NCI-H510A (cell line): ENCODE results near the gene MYH2.
"Not testable (repeated sequence)": the region's sequence is repeated elsewhere in the genome, so short reads cannot be mapped to it uniquely, and the experiment has no call there.

Experiments
- DNase-seq: peaks from one replicate; lab custom pipeline; 2025; lab: John Stamatoyannopoulos, UW

Gene MYH2

DNA sequence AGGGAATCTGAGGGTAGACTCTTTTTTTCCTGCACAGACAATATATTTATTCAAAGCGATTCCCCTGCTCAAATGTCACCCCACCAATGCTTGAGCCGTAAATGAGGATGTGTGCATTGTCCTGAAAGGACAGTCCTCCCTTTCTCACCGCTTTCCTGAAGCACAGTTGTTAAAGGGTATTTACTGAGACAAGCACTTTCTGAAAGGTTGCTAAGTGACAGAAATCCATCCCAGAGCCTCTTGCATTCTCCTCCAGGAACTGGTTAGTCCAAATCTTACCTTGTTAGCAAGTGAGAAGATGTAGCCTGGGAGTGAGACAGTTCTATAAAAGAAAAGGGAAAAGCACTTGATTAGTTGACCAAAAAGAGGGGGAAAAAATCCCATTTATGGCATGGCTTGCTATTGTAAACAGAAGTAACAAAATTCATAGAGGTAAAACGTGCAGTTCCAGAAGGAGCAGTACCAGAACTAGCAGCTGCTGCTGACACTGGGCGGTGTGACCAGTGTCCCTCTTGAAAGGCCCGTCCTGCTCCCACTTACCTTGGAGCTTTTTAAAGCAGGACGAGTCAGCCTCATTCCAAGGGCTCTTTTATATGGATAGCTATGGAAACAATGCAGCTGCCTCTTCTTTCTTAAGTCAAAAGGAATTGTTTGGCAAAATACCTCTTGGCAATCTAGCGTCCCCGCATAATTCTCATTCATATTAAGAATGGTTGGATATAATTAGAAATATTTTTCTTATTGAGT, at the start of gene MYH2:
MYH2 (minus strand) TSS at position 563 of the 747 bp plus-strand sequence. CDS start 1,738 bp downstream, outside the sequence.
- no peak for DNase-seq

GRCh38 chr17:10598621-10599020, 49.2 kb upstream of the MYH2 start:
- DNase-seq = no peak

- DNase-seq = no peak
These were observed 40.2 kb upstream of the MYH2 start for GRCh38 chr17:10589553-10590145.

GRCh38 chr17:10585529-10585928, 36.1 kb upstream of the MYH2 start:
- DNase-seq = no peak

GRCh38 chr17:10583834-10584233, 34.4 kb upstream of the MYH2 start:
- no peak for DNase-seq

DNA sequence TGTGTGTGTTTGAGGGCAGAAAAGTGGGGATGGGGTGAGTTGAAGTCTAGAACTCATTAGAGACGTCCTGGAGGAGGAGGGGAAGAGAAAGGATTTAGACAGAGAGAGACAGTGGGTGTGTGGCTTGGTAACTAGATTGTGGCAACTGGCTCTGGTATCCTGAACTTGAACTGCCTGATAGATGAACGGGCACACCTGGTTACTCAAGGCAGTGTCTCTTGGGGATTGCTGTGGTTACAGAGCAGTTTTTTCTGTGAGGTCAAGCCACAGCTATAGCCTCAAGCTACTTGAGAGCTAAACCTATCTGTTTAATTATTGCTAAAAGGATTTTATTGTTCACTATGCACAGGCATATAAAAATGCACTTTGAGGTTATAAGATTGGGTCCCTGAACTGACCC, 29.8 kb upstream of the MYH2 start:
- DNase-seq = no peak

GRCh38 chr17:10574324-10574723, 24.9 kb upstream of the MYH2 start:
- DNase-seq = no peak

DNA sequence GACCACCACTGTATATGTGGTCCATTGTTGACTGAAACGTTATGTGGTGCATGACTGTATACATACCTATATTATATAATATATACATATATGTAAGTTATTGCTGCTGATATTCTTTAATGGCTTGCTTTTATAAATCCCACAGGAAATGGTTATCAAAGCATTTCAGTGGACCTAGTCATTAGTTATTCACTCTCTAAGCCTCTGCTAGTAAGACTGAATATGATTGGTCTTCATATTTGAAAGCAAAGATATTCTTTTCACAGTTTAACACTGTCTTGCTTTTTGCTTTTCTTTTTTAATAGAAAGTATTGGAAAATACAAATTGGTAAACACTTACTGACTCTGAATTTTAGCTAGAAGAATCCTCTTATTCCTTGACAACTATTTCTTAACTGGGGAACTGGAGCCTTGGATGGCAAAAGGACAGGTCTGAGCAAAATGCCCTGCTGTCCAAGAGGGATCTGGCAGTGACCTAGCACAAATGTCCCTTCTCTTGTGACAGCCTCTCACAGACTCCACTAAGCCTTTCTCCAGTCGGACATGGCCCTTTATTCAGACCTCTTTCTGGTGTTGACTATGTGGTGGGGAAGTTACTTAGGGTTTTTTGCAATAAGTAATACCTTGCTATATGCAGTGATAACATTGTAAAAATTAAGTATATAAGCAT, 14.7 kb upstream of the MYH2 start:
- DNase-seq = no peak

- no peak for DNase-seq
These were observed 8.6 kb upstream of the MYH2 start for GRCh38 chr17:10558049-10558448.

GRCh38 chr17:10557422-10557821, 8.0 kb upstream of the MYH2 start:
- no peak for DNase-seq

DNA sequence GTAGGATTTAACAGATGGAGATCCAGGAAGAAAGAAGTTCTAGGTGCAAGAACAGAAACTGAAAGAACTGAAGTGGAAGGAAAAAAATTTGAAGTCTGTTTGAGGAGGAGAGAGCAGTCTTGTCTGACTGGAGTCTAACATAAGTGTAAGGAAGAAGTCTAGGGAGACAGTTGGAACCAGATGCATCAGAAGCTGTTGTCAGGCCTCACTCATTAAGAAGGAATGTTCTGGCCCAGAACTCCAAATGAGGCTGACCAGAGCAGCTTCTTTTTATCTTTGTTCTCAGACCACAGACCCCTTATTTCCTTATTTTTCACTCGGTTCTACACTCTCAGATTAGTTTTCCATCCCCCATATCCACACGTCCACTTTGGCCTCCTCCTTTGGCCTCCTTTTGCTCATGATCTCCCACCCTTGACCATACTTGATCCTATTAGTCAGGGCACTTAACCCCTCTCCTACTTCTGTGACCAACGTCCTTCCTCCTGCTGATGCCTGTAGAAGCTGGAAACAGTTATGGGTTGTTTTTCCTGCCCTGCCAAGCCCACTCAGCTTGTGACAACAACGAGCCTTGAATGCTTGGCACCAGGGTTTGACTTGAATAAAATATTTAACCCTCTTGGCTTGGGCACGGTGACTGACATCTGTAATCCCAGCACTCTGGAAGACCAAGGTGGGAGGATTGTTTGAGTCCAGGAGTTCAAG, 7.0 kb upstream of the MYH2 start:
- no peak for DNase-seq

DNA sequence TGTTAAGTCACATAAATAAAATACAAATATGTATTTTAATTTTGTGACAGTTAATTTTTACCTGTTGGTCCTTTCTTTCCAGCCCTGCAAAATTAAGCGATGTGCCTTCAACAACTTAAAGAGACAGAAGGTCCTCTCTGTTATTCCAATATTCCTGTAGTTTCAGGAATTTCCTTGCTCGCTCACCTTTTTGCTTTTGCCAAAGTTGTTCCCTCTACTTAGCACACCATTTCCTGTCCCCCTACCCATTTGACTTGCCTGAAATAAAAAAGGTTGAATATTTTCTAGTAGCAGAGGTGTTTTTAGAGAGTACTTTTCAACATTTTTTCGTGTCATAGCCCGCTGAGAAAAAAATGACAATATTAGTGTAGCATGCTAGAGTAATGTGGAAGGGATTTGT, 556 bp upstream of the MYH2 start:
- no peak for DNase-seq

- no peak for DNase-seq
These were observed 2.1 kb downstream of the MYH2 start for GRCh38 chr17:10547351-10547750.

GRCh38 chr17:10543486-10543885, 6.0 kb downstream of the MYH2 start:
- DNase-seq = not testable (repeated sequence)

DNA sequence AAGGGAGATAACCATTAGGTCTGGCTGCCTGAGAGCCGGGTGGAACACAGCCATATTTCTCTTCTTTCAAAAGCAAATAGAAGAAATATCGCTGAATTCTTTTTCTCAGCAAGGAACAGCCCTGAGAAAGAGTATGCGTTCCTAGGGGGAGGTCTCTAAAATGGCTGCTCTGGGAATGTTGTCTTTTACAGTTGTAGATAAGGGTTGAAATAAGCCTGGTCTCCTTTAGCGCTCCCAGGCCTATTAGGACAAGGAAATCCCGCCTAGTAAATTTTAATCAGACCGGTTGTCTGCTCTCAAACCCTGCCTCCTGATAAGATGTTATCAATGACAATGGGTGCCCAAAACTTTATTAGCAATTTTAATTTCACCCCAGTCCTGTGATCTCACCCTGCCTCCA, 8.3 kb downstream of the MYH2 start:
- not testable (repeated sequence) for DNase-seq

- no peak for DNase-seq
These were observed 17.4 kb downstream of the MYH2 start for GRCh38 chr17:10532026-10532425.

DNA sequence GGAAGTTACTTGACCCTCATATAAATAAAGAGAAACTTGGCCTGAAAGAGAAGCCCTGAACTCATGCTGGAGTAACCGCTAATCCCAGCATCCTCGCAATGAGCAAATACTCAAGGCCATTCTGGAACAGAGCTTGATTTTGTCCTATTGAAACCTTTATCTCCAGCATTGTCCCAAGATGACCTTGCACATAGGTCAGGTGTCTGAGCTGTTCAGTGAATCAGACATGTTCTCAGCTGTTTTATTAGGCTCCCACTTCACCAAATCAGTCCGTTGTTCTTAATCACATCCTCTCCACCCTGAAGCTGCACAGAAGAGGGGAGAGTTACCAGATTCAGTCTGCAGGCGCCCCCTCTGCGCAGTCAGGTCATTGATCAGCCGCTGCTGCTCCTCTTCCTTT, 22.0 kb downstream of the MYH2 start:
- DNase-seq = no peak

DNA sequence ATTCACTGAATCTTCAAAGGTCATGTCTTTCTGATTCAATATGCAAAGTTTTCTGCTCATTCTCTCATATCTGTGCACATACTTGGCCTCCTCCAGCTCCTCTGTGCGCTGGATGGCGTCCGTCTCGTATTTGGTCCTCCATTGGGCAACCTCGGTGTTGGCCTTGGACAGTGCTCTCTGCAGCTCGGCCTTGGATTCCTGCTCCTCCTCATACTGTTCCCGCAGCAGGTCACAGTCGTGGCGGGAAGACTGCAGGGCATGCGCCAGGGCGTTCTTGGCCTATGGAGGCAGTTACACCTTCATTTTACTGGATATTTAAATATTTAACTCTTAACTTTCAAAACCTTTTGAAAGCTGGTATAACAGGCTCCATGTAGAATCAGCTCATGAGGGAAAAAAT, 22.9 kb downstream of the MYH2 start:
- DNase-seq = no peak

- DNase-seq = no peak
These were observed 26.4 kb downstream of the MYH2 start for GRCh38 chr17:10523064-10523463.

DNA sequence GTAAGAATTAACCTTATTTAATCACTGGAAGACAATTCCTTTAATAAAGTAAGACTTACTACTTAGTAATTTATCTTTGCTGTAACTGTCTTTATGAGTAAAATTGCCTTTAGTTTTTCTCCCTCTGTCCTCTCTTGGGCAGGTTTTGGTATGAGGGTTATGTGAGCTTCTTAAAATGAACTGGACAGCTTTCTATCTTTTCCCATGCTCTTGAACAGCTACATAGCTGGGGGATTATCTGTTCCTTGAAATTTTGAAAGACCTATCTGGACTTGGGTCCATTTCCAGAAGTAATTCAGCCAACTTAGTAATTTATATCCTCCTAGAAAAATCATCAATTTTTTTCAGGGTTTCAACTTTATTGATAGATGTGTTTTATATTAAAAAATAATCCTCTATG, 27.5 kb downstream of the MYH2 start:
- DNase-seq = no peak

DNA sequence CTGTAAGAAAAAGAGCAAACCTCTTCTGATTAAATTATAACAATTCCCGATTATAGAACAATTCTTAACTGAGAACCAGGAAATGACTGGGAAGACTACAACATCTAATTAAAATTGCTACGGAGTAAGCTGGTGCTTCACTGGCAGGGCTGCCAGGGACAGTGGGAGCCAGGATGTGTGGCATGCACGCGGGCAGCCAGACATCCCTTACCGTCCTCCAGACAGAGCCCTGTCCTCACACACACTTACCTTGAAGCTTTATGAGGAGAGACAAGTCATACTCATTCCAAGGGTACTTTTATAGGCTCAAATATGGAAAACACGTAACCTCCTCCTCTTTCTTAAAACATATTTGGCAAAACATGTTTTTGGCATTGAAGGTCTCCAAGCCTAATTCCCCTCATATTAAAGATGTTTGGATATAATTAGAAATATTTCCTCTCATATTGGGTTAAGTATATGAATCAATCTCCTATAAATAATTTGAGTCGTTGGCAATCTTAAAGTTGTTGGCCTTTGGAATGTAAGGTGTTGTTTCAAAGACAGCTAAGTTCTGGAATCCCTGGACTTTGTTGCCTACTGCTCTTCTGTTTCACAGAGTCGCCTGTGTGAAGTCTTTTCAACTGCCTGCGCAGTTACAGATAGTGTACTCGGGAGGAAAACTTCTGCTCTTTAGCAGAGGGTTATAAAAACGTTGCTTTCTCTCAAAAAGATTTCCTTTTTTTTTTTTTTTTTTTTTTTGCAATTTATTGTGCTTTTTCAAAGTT, 31.0 kb downstream of the MYH2 start, which contains the start of gene MYH1:
MYH1 (minus strand) TSS at position 272 of the 767 bp plus-strand sequence. CDS start 1,900 bp downstream, outside the sequence.
- no peak for DNase-seq

DNA sequence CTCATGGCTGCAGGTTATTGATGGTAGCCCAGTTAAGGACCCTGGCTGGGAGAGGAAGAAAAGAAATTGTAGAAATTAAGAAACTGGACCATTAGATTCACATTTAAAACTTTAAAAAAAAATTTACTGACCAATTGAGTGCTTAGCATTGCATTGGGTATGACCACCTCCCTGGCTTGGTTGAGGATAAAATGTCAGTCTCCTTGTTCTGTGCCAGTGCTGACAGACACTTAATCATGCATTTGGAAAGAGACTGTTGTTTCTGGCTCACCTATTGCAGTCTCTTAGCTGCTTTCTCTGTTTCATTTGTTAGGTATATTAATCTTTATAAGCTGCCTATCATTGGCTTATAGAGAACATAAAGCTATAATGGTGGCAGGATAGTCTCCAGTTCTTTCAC, 32.8 kb downstream of the MYH2 start:
- DNase-seq = no peak
